ENCODE data around the gene KDM4B. TPM values are rescaled to one million over a fixed set of nuclear protein-coding genes. Genes with fewer than 3 reads are reported as not detected.

Gene KDM4B
- total and polyA plus RNA-seq, 2 of the 8 experiments (the other 6 are each of a cell fraction or from before 2014, with no cell fraction given) = 12.0 to 31.9 TPM

DNA sequence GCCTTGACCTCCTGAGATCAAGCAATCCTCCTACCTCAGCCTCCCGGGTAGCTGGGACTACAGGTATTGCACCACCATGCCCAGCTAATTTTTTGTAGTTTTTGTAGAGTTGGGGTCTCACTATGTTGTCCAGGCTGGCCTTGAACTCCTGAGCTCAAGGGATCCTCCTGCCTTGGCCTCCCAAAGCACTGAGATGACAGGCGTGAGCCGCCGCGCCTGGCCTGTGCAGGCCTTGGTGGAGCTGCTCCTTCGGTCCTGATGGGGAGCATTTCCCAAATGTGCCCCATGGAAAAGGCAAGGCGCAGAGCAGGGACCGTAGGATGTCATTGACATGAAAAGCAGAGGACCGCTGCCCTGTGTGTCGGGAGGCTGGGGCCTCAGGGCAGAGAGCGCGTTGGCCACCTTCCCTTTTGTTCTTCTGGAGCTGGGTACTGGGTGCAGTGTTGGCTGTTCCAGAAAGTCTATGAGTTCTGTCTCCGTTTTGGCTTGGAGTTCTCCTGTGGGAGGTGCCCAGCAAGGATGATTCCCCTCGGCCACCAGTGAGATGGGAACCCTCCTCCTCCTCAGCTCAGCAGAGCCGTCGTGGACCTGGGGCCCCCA, 128.5 kb downstream of the KDM4B start (continued):
- no peak for TF ChIP-seq ATF2 (IDR thresholded peaks at IDR 0.05; ENCODE audit: low read length)
- TF ChIP-seq CEBPB (IDR thresholded peaks at IDR 0.05; ENCODE audit: low read depth, low read length) = no peak
- no peak for TF ChIP-seq RBBP5 (IDR thresholded peaks at IDR 0.05; ENCODE audit: borderline replicate concordance, low read depth, low read length)
- TF ChIP-seq TCF12 (IDR thresholded peaks at IDR 0.05; ENCODE audit: low read depth, low read length) = no peak
- TF ChIP-seq BCL11A (IDR thresholded peaks at IDR 0.05; ENCODE audit: low read depth in 2 of 2, low read length in 2 of 2) = no peak
- TF ChIP-seq POU5F1 (IDR thresholded peaks at IDR 0.05; ENCODE audit: low read depth, low read length) = no peak
- no peak for TF ChIP-seq SAP30 (IDR thresholded peaks at IDR 0.05; ENCODE audit: insufficient read depth, insufficient replicate concordance, low read length)
- TF ChIP-seq ZNF274 (IDR thresholded peaks at IDR 0.05; ENCODE audit: borderline replicate concordance, extremely low read depth, low read length) = no peak
- no peak for TF ChIP-seq TAF7 (optimal IDR thresholded peaks at IDR 0.05; ENCODE audit: borderline replicate concordance, low read depth, low read length)
- TF ChIP-seq, protein P1, sequence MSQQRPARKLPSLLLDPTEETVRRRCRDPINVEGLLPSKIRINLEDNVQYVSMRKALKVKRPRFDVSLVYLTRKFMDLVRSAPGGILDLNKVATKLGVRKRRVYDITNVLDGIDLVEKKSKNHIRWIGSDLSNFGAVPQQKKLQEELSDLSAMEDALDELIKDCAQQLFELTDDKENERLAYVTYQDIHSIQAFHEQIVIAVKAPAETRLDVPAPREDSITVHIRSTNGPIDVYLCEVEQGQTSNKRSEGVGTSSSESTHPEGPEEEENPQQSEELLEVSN (IDR thresholded peaks at IDR 0.05) = no peak
- no peak for TF ChIP-seq SIN3A (conservative IDR thresholded peaks at IDR 0.05 in 1 of 2, IDR thresholded peaks at IDR 0.05 in 1 of 2; ENCODE audit: low read depth in 1 of 2, low read length in 2 of 2)
